HEK293 (cell line): ENCODE measurements around the gene FILIP1L.

Experiments
- CTCF ChIA-PET: fragments of 350-600 bp; formaldehyde crosslinking; extraction: SDS; loops from one replicate; lab custom pipeline; 2021; ENCODE audit warnings: antibody characterized with exemption; lab: Yijun Ruan, JAX
- POLR2A ChIA-PET: fragments of 300-600 bp; formaldehyde crosslinking; extraction: SDS; loops from one replicate; lab custom pipeline; 2020; ENCODE audit warnings: antibody characterized with exemption, inconsistent platforms; lab: Yijun Ruan, JAX
- H3K27ac ChIP-seq: fragments of 200-500 bp; sonication (Bioruptor generic); 2 replicates; pipeline ENCODE4 v1.5.1; 2014; ENCODE audit warnings: low read depth, low read length, control low read depth, inconsistent platforms; ENCODE audit errors: extremely low read depth
- H3K36me3 ChIP-seq, 2 experiments: fragments of 200-500 bp in 1 of 2; sonication (Bioruptor generic) in 1 of 2; 1 replicate in 1 of 2; 2 replicates in 1 of 2; pipeline ENCODE4 v1.5.1; 2014 to 2017; ENCODE audit warnings: inconsistent platforms in 2 of 2, low read length in 2 of 2; ENCODE audit not compliant: control insufficient read depth in 2 of 2, insufficient read depth in 1 of 2
- H3K4me1 ChIP-seq: fragments of 200-500 bp; sonication (Bioruptor generic); 2 replicates; pipeline ENCODE4 v1.5.1; 2014; ENCODE audit warnings: mild to moderate bottlenecking, low read length, inconsistent platforms; ENCODE audit not compliant: control insufficient read depth, insufficient read depth
- H3K4me3 ChIP-seq: 2 replicates; pipeline ENCODE4 v1.5.1; 2011; ENCODE audit warnings: low read depth, mild to moderate bottlenecking, control low read depth, low read length, moderate library complexity
- H3K9me3 ChIP-seq: fragments of 200-500 bp; sonication (Bioruptor generic); 2 replicates; pipeline ENCODE4 v1.5.1; 2014; ENCODE audit warnings: low read depth, low read length, inconsistent platforms; ENCODE audit not compliant: control insufficient read depth, insufficient read depth
- EGR2 ChIP-seq: fragments of 450-650 bp; formaldehyde crosslinking; IDR thresholded peaks from 2 replicates; pipeline ENCODE4 v1.5.1; 2016; ENCODE audit warnings: low read depth, missing biosample characterization, missing genetic modification characterization
- HOXC10 ChIP-seq: sonication (generic); formaldehyde crosslinking; IDR thresholded peaks from 2 replicates; pipeline ENCODE4 v1.8.1; 2023; ENCODE audit warnings: mild to moderate bottlenecking, missing genetic modification reagents
- PRDM6 ChIP-seq: fragments of 450-650 bp; formaldehyde crosslinking; IDR thresholded peaks from 2 replicates; pipeline ENCODE4 v1.5.1; 2017; ENCODE audit warnings: missing biosample characterization, missing genetic modification characterization
- ZBTB1 ChIP-seq: fragments of 450-650 bp; formaldehyde crosslinking; IDR thresholded peaks from 2 replicates; pipeline ENCODE4 v1.5.1; 2016; ENCODE audit warnings: missing biosample characterization, missing genetic modification characterization
- ZFP3 ChIP-seq: fragments of 450-650 bp; formaldehyde crosslinking; IDR thresholded peaks from 2 replicates; pipeline ENCODE4 v1.5.1; 2016; ENCODE audit warnings: low read depth, missing biosample characterization, missing genetic modification characterization
- ZNF23 ChIP-seq: fragments of 450-650 bp; formaldehyde crosslinking; IDR thresholded peaks from 2 replicates; pipeline ENCODE4 v1.5.1; 2016; ENCODE audit warnings: missing biosample characterization, missing genetic modification characterization, borderline replicate concordance
- ZNF239 ChIP-seq: fragments of 450-650 bp; formaldehyde crosslinking; IDR thresholded peaks from 2 replicates; pipeline ENCODE4 v1.5.1; 2016; ENCODE audit warnings: missing biosample characterization, missing genetic modification characterization
- ZNF274 ChIP-seq, 2 experiments: fragments of 200-500 bp in 1 of 2; fragments of 450-650 bp in 1 of 2; sonication (Bioruptor generic) in 1 of 2; formaldehyde crosslinking in 1 of 2; IDR thresholded peaks; 2 replicates each; pipeline versions ENCODE4 v1.5.1 to v1.6.1; 2014 to 2016; ENCODE audit warnings: borderline replicate concordance in 1 of 2, inconsistent platforms in 1 of 2, low read length in 1 of 2, missing biosample characterization in 1 of 2, missing genetic modification characterization in 1 of 2
- ZNF280D ChIP-seq: fragments of 450-650 bp; formaldehyde crosslinking; IDR thresholded peaks from 2 replicates; pipeline ENCODE4 v1.5.1; 2016; ENCODE audit warnings: missing biosample characterization, missing genetic modification characterization
- ZNF37A ChIP-seq: fragments of 450-650 bp; IDR thresholded peaks from 2 replicates; pipeline ENCODE4 v1.5.1; 2018; ENCODE audit warnings: missing biosample characterization, missing genetic modification characterization
- ZNF510 ChIP-seq: fragments of 450-650 bp; formaldehyde crosslinking; IDR thresholded peaks from 2 replicates; pipeline ENCODE4 v1.5.1; 2018; ENCODE audit warnings: mild to moderate bottlenecking, missing genetic modification characterization, missing biosample characterization; ENCODE audit not compliant: insufficient replicate concordance
- ZNF549 ChIP-seq: fragments of 450-650 bp; IDR thresholded peaks from 2 replicates; pipeline ENCODE4 v1.5.1; 2018; ENCODE audit warnings: missing biosample characterization, missing genetic modification characterization, mild to moderate bottlenecking, inconsistent platforms, moderate library complexity
- ZNF585B ChIP-seq: fragments of 450-650 bp; formaldehyde crosslinking; IDR thresholded peaks from 2 replicates; pipeline ENCODE4 v1.5.1; 2016; ENCODE audit warnings: missing biosample characterization, missing genetic modification characterization
- ZNF621 ChIP-seq: fragments of 450-650 bp; formaldehyde crosslinking; IDR thresholded peaks from 2 replicates; pipeline ENCODE4 v1.5.1; 2017; ENCODE audit warnings: missing biosample characterization, missing genetic modification characterization
- ZNF623 ChIP-seq: fragments of 450-650 bp; formaldehyde crosslinking; IDR thresholded peaks from 2 replicates; pipeline ENCODE4 v1.5.1; 2016; ENCODE audit warnings: missing biosample characterization, missing genetic modification characterization
- ZNF654 ChIP-seq: fragments of 450-650 bp; formaldehyde crosslinking; IDR thresholded peaks from 2 replicates; pipeline ENCODE4 v1.5.1; 2016; ENCODE audit warnings: low read depth, missing biosample characterization, missing genetic modification characterization
- ZXDB ChIP-seq: fragments of 450-650 bp; formaldehyde crosslinking; IDR thresholded peaks from 2 replicates; pipeline ENCODE4 v1.5.1; 2016; ENCODE audit warnings: missing biosample characterization, missing genetic modification characterization

Gene FILIP1L

GRCh38 chr3:99836681-99837080 is 277.6 kb downstream of the FILIP1L start:
- POLR2A ChIA-PET: no interaction called here
- Histone ChIP-seq H3K9me3 (no peaks in the 10 kb centered on the region), H3K4me3 (no peak overlapping the region), H3K36me3 (no peaks in the 10 kb centered on the region), H3K27ac (no peak overlapping the region), H3K4me1 (peaks cover 6% of the 10 kb centered on the region; the same call in 1 of the 2 replicates)
- CTCF ChIA-PET: interaction anchor here (1.6 kb wide), 1 partner anchor 10 kb away, joined by 3 read pairs; no protein-coding TSS in a partner anchor
- no peak for TF ChIP-seq ZNF37A
- no peak for TF ChIP-seq ZFP3 (tag by site-specific recombination)
- no peak for TF ChIP-seq ZNF623 (tag by site-specific recombination)
- TF ChIP-seq HOXC10 (CRISPR knock-in tag): no peak
- TF ChIP-seq ZXDB (tag by site-specific recombination): no peak
- no peak for TF ChIP-seq ZNF510
- TF ChIP-seq ZNF549 (tag by site-specific recombination): no peak
- TF ChIP-seq ZNF239 (tag by site-specific recombination): no peak

GRCh38 chr3:99834211-99834957 is 279.9 kb downstream of the FILIP1L start:
- TF ChIP-seq ZNF23 (tag by site-specific recombination) (no peak), ZNF621 (tag by site-specific recombination) (no peak), ZBTB1 (tag by site-specific recombination) (no peak), PRDM6 (tag by site-specific recombination) (0 out of 2 replicates have a peak, but pooled peaks have one; percentile 2)
- H3K9me3 ChIP-seq: no peaks in the 10 kb centered on the region
- H3K4me1 ChIP-seq: peaks cover 6% of the 10 kb centered on the region; the same call in 1 of the 2 replicates
- no peaks in the 10 kb centered on the region for H3K36me3 ChIP-seq
- no peak overlapping the region for H3K27ac ChIP-seq
- ChIA-PET CTCF (interaction anchor here (0.6 to 3.1 kb wide), 5 partner anchors 9 to 686 kb away, joined by 3 to 19 read pairs (median 4); no protein-coding TSS in a partner anchor), POLR2A (no interaction called here)
- no peak overlapping the region for H3K4me3 ChIP-seq

- Histone ChIP-seq H3K36me3 (no peaks in the 10 kb centered on the region), H3K4me3 (no peak overlapping the region), H3K9me3 (no peaks in the 10 kb centered on the region), H3K4me1 (peaks cover 6% of the 10 kb centered on the region; the same call in 1 of the 2 replicates), H3K27ac (no peak overlapping the region)
- CTCF ChIA-PET: interaction anchor here (0.6 to 3.1 kb wide), 7 partner anchors 10 to 687 kb away, joined by 3 to 19 read pairs (median 8); no protein-coding TSS in a partner anchor
- POLR2A ChIA-PET: no interaction called here
- TF ChIP-seq EGR2: no peak
- no peak for TF ChIP-seq ZNF585B (tag by site-specific recombination)
- TF ChIP-seq ZNF280D: no peak
- no peak for TF ChIP-seq ZNF274 (IDR thresholded peaks at IDR 0.05; ENCODE audit: low read length)
- TF ChIP-seq ZNF274 (tag by site-specific recombination; IDR thresholded peaks at IDR 0.05; ENCODE audit: borderline replicate concordance): no peak
- TF ChIP-seq PRDM6 (tag by site-specific recombination): peak; percentile 66
- no peak for TF ChIP-seq ZNF654 (tag by site-specific recombination)
These were observed 280.6 kb downstream of the FILIP1L start for GRCh38 chr3:99833617-99834205.
